Measurements from ENCODE around the gene B3GALT6. TPM values are rescaled to one million over a fixed set of nuclear protein-coding genes. Genes with fewer than 3 reads are reported as not detected.

B3GALT6 gene
- total RNA-seq, 4 donors from 2014 or later: 8.5 to 32.8 (median 20.6) TPM

DNA sequence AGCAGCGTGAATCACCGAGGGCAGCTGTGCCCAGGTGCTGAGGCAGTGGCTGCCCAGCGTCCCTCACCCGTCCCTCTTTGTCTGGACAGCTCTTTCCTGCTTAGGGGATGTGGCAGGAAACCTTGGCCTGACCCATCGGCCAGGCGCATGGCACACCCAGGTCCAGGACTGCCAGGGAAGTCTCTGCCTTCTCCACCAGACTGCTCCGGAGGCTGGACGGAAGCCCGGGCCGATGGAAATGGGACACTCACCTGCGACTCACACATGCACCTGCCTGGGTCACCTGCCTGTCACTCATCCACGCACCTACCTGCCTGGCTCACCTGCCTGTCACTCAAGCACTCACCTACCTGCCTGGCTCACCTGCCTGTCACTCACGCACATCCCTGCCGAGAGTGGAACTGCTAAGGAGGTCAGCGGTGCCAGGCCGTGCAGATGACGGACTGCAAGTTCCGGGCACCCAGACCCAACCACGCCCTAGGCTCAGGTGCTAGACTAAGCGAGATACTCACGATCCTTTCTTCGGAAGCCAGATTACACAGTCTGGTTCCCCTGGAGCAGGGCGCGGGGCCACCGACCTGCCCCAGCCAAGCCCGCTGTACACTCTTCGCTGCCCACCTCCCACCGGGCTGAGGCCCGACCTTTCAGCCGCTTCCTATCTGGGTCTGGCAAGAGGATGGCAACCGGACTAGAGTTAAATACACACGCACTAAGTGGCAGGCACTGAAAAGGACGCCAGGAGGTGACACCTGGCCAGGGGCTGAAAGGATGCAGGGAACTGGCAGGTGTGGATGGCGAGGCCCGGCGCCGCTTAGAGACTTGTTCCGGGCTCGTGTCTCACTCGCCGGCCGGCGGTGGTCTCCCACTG lies 40.5 kb downstream of the B3GALT6 start:
- in situ Hi-C loops (cut with MboI; ENCODE audit: low sequenced_read_pairs in 4 of 4) (loop anchor here in 2 of 4 donors (25.0 kb wide), 2 partner anchors 135 to 160 kb away; partner anchors contain the start of gene C1orf159 (in 1 of the 2)), intact Hi-C loops (cut with DNase I; ENCODE audit: low total_unique reads) (loop anchor here (1.0 to 5.0 kb wide), 5 partner anchors 34 to 156 kb away; partner anchors contain the start of genes ACAP3, AURKAIP1, B3GALT6 and C1orf159)
- no peaks in the 10 kb centered on the region for H3K9me3 ChIP-seq
- H3K27me3 ChIP-seq: no peaks in the 10 kb centered on the region
- no peak for DNase-seq
- peaks cover 0 to 8% of the 10 kb centered on the region in 2 donors for H3K36me3 ChIP-seq
- ATAC-seq: no peak
- peak overlapping the region; percentile 83 to 93 (median 90) for H3K27ac ChIP-seq
- peaks cover 34 to 43% of the 10 kb centered on the region in 2 donors for H3K4me1 ChIP-seq
- H3K4me3 ChIP-seq: peak overlapping the region; percentile 79 to 92 (median 88)
- no peak for TF ChIP-seq POLR2A (IDR thresholded peaks at IDR 0.05)
- TF ChIP-seq, protein P1, sequence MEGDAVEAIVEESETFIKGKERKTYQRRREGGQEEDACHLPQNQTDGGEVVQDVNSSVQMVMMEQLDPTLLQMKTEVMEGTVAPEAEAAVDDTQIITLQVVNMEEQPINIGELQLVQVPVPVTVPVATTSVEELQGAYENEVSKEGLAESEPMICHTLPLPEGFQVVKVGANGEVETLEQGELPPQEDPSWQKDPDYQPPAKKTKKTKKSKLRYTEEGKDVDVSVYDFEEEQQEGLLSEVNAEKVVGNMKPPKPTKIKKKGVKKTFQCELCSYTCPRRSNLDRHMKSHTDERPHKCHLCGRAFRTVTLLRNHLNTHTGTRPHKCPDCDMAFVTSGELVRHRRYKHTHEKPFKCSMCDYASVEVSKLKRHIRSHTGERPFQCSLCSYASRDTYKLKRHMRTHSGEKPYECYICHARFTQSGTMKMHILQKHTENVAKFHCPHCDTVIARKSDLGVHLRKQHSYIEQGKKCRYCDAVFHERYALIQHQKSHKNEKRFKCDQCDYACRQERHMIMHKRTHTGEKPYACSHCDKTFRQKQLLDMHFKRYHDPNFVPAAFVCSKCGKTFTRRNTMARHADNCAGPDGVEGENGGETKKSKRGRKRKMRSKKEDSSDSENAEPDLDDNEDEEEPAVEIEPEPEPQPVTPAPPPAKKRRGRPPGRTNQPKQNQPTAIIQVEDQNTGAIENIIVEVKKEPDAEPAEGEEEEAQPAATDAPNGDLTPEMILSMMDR (IDR thresholded peaks at IDR 0.05 in 4 of 5, conservative IDR thresholded peaks at IDR 0.05 in 1 of 5): no peak

DNA sequence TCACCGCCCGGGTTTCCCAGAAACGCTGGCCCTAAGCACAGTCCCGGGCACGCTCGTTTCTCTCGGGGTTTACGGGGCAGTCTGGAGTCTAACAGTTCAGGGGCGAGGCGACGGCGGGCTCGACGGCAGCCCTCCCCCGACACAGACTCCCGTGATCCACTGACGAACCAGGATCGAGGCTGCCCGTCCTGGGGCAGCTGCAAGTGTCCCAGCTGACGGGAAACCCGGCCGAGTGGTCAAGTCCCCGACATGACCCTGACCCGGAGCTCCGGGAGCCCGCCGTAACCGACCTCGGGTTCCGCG lies 41.1 kb downstream of the B3GALT6 start:
- in situ Hi-C loops (cut with MboI; ENCODE audit: low sequenced_read_pairs in 4 of 4): loop anchor here in 2 of 4 donors (25.0 kb wide), 2 partner anchors 136 to 161 kb away; partner anchors contain the start of gene C1orf159 (in 1 of the 2)
- H3K27ac ChIP-seq: peak overlapping the region; percentile 83 to 93 (median 90)
- ATAC-seq: peak; percentile 10 to 23

DNA sequence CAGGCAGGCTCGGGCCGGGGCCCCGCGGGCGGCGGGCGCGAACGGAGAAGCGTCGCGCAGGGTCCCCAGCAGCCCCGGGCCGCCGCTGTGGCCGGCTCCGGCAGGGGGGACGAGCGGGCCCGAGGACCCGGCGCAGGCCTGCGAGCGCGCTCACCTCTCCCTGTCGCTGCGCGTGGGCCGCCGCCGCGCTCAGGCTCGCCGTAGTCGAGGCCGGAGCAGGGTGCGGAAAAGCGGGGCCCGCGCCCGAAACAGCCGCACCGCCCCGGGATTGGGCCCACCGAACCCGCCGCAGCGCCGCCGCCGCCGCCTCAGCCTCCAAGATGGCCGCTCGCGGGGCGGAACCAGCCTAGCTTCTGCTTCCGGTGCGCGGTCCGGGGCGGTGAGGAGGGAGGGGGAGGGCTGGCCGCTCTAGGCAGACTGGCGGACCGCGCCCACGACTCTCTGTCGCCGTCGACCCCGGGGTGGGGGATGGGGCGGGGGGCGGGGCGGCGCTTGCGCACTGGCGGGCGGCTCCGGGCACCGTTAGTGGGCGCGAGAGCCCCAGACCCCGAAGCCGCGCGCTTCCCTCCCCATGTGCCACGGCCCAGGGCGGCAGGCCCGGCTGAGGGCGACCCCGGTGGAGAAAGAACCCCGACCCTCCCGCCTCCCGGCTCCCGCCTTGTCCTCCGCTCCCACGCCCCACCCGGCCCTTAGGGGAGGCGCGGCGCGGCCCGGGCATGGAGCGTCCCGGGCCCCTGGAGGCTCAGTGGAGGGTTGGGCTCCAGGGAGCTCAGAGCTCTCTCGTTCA lies 41.7 kb downstream of the B3GALT6 start, which contains the start of gene UBE2J2:
UBE2J2 (minus strand) TSS at position 343 of the 787 bp plus-strand sequence. CDS start 5,862 bp downstream, outside the sequence.
- in situ Hi-C loops (cut with MboI; ENCODE audit: low sequenced_read_pairs in 4 of 4): loop anchor here in 2 of 4 donors (25.0 kb wide), 2 partner anchors 136 to 161 kb away; partner anchors contain the start of gene C1orf159 (in 1 of the 2)
- H3K9me3 ChIP-seq: no peaks in the 10 kb centered on the region
- H3K4me1 ChIP-seq: peaks cover 34 to 43% of the 10 kb centered on the region in 2 donors
- peak within 1 kb of the TSS; percentile 83 to 93 (median 90) for H3K27ac ChIP-seq
- no peaks in the 10 kb centered on the region for H3K36me3 ChIP-seq
- TF ChIP-seq, protein P1 (IDR thresholded peaks at IDR 0.05 in 4 of 5, conservative IDR thresholded peaks at IDR 0.05 in 1 of 5): no peak
- TF ChIP-seq POLR2A (IDR thresholded peaks at IDR 0.05): peak; percentile 75 to 88
- H3K4me3 ChIP-seq: peak within 1 kb of the TSS; percentile 79 to 92 (median 88)
- DNase-seq (peak; percentile 93), ATAC-seq (peak; percentile 92 to 95)
- no peaks in the 10 kb centered on the region for H3K27me3 ChIP-seq
- intact Hi-C loops (cut with DNase I; ENCODE audit: low total_unique reads): loop anchor here (1.0 to 5.0 kb wide), 5 partner anchors 33 to 157 kb away; partner anchors contain the start of genes ACAP3, AURKAIP1, B3GALT6 and C1orf159

More for the DNA sequence above, 41.1 kb downstream of the B3GALT6 start:
- Histone ChIP-seq H3K4me1 (peaks cover 34 to 43% of the 10 kb centered on the region in 2 donors), H3K4me3 (peak overlapping the region; percentile 79 to 92 (median 88)), H3K27me3 (no peaks in the 10 kb centered on the region), H3K36me3 (peaks cover 0 to 2% of the 10 kb centered on the region in 2 donors), H3K9me3 (no peaks in the 10 kb centered on the region)
- TF ChIP-seq, protein P1 (IDR thresholded peaks at IDR 0.05 in 4 of 5, conservative IDR thresholded peaks at IDR 0.05 in 1 of 5): no peak
- TF ChIP-seq POLR2A (IDR thresholded peaks at IDR 0.05): no peak
- intact Hi-C loops (cut with DNase I; ENCODE audit: low total_unique reads): loop anchor here (1.0 to 5.0 kb wide), 5 partner anchors 34 to 157 kb away; partner anchors contain the start of genes ACAP3, AURKAIP1, B3GALT6 and C1orf159
- no peak for DNase-seq

DNA sequence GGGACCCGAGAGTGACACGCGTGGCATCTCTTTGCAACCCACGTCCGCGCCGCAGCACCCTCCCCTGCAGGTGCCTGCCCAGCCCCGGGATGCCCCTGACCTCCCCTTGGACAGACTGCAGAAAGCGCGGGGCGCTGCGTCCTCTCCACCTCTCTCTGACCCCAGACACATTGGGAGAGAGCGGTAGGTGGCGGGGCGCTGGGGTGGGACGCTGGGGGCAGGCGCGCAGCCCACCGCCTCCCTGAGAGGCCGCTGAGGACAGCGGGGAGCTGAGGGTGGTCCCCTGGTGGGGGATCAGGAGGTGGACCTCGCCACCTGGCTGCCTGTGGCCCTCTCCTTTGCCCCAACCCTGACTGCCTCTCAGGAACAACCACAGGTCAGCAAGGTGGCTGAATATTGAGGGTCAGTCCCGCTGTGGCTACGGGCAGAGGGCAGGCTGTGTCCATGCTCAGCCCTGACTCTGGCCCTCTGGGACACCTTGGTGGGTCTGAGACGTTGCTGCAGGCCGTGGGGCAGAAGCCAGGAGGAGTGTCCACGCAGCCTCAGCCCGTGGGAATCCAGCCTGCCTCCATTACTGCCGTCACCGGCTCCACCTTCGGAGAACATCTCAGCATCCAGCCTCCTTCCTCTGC lies 42.4 kb downstream of the B3GALT6 start:
- TF ChIP-seq, protein P1 (IDR thresholded peaks at IDR 0.05 in 4 of 5, conservative IDR thresholded peaks at IDR 0.05 in 1 of 5): no peak
- no peak for TF ChIP-seq POLR2A (IDR thresholded peaks at IDR 0.05)
- Histone ChIP-seq H3K9me3 (no peaks in the 10 kb centered on the region), H3K4me3 (peak overlapping the region; percentile 79 to 92 (median 88)), H3K27ac (peak overlapping the region; percentile 83 to 93 (median 90)), H3K4me1 (peaks cover 34 to 43% of the 10 kb centered on the region in 2 donors), H3K27me3 (no peaks in the 10 kb centered on the region), H3K36me3 (no peaks in the 10 kb centered on the region)
- in situ Hi-C loops (cut with MboI; ENCODE audit: low sequenced_read_pairs in 4 of 4): loop anchor here in 2 of 4 donors (25.0 kb wide), 2 partner anchors 137 to 162 kb away; partner anchors contain the start of gene C1orf159 (in 1 of the 2)
- intact Hi-C loops (cut with DNase I; ENCODE audit: low total_unique reads): loop anchor here (5.0 kb wide), 1 partner anchor 103 kb away; the partner anchor contains the start of gene AURKAIP1
- DNase-seq (no peak), ATAC-seq (peak in 1 of 2 donors; percentile 31)
